Measurements from ENCODE around the gene PLEKHG5. TPM values are rescaled to one million over a fixed set of nuclear protein-coding genes. Genes with fewer than 3 reads are reported as not detected.

Gene PLEKHG5
- total RNA-seq, 4 donors from 2014 or later: 2.6 to 23.7 (median 8.2) TPM

DNA sequence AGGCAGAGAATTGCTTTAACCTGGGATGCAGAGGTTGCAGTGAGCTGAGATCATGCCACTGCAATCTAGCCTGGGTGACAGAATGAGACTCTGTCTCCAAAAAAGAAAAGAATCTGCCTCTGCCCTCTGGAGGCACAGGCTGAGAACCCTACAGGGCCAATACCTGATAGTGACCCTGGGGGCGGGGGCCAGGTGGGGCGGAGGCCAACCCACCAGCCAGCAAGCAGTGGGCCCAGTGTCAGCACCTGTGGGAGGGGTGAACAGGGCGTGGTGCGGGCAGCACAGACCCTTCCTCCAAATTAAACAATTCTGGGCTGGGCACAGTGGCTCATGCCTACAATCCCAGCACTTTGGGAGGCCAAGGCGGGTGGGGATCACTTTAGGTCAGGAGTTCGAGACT is 19.0 kb upstream of the PLEKHG5 start:
- Histone ChIP-seq H3K4me1 (no peaks in the 10 kb centered on the region), H3K4me3 (no peak overlapping the region), H3K27ac (no peak overlapping the region), H3K27me3 (no peaks in the 10 kb centered on the region), H3K9me3 (no peaks in the 10 kb centered on the region), H3K36me3 (no peaks in the 10 kb centered on the region)
- TF ChIP-seq, protein P1, sequence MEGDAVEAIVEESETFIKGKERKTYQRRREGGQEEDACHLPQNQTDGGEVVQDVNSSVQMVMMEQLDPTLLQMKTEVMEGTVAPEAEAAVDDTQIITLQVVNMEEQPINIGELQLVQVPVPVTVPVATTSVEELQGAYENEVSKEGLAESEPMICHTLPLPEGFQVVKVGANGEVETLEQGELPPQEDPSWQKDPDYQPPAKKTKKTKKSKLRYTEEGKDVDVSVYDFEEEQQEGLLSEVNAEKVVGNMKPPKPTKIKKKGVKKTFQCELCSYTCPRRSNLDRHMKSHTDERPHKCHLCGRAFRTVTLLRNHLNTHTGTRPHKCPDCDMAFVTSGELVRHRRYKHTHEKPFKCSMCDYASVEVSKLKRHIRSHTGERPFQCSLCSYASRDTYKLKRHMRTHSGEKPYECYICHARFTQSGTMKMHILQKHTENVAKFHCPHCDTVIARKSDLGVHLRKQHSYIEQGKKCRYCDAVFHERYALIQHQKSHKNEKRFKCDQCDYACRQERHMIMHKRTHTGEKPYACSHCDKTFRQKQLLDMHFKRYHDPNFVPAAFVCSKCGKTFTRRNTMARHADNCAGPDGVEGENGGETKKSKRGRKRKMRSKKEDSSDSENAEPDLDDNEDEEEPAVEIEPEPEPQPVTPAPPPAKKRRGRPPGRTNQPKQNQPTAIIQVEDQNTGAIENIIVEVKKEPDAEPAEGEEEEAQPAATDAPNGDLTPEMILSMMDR (IDR thresholded peaks at IDR 0.05): no peak
- TF ChIP-seq POLR2A (IDR thresholded peaks at IDR 0.05): no peak
- DNase-seq: no peak
- intact Hi-C loops (cut with DNase I; ENCODE audit: low total_unique reads): no loop called here

DNA sequence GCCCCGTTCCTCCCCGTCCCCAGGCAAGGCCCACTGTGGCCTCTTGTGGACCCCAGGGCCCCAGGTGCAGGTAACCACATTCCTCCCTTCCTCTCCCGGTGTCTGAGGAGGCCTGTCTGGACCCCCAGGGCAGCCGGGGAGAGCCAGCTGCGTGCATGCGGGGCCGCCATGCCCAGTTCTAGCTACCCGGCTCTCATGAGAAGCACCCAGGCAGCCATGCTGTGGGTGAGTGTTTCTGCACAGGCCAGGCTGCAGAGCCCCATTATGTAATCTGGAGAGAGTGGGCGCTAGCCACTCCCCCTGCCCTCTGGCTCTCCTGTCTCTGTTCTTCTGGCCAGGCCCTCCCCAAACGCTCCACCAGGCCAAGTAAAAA is 18.4 kb upstream of the PLEKHG5 start:
- H3K27me3 ChIP-seq: no peaks in the 10 kb centered on the region
- intact Hi-C loops (cut with DNase I; ENCODE audit: low total_unique reads): no loop called here
- no peak for DNase-seq
- no peaks in the 10 kb centered on the region for H3K9me3 ChIP-seq
- H3K36me3 ChIP-seq: no peaks in the 10 kb centered on the region
- no peak overlapping the region for H3K27ac ChIP-seq
- no peak for TF ChIP-seq POLR2A (IDR thresholded peaks at IDR 0.05)
- TF ChIP-seq, protein P1 (IDR thresholded peaks at IDR 0.05): no peak
- H3K4me1 ChIP-seq: no peaks in the 10 kb centered on the region
- no peak overlapping the region for H3K4me3 ChIP-seq

DNA sequence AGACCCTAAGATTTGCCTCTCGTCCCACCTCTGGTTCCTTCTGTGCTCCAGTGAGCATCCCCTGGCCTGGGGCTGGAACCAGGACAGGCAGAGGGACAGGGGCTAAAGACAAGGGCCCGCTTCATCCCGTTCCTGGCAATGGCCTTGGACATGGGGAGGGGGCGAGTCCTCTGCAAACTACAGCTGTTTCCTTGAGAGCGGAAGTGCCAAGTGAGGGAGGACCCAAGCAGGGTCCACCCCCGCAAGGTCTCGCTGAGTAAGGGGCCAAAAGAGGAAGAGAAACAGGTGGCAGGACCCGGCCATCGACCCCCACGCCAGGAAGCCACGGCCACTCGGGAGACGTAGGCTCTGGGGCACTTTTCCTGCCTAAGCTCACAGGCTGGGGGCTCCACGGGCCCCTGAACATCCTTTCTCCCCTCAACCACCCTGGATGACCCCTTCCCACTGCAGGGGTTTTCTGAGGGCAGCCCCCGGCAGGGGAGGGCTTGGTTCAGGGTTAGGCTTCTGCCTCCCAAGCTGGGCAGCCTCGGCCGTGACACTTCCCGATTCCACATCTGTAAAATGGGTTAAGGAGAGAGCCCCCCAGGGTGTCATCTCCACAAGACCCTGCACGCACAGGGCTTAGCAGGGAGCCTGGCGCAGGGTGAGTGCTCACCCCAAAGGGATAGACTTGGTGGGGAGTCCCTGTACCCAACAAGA is 17.9 kb upstream of the PLEKHG5 start:
- intact Hi-C loops (cut with DNase I; ENCODE audit: low total_unique reads): no loop called here
- H3K4me1 ChIP-seq: no peaks in the 10 kb centered on the region
- H3K27me3 ChIP-seq: no peaks in the 10 kb centered on the region
- H3K9me3 ChIP-seq: no peaks in the 10 kb centered on the region
- TF ChIP-seq, protein P1 (IDR thresholded peaks at IDR 0.05): no peak
- no peak for TF ChIP-seq POLR2A (IDR thresholded peaks at IDR 0.05)
- no peak overlapping the region for H3K27ac ChIP-seq
- H3K4me3 ChIP-seq: no peak overlapping the region
- DNase-seq: no peak
- no peaks in the 10 kb centered on the region for H3K36me3 ChIP-seq

DNA sequence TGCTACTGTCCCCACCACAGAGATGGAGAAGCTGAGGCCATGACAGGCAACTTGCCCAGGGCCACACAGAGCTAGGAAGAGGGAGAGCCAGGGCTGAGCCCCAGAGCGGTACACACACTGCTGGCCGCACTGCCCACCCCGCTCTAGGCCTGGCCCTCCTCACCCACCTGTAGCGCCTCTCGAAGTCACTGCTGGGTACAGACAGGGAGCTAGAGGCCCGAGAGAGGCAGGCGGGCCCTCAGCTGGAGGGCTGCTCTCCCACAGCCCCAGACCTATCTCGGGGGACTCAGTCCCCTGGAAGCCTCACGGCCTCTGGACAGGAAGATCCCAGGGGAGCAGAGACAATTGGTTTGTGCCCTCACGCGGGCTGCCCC is 17.3 kb upstream of the PLEKHG5 start:
- intact Hi-C loops (cut with DNase I; ENCODE audit: low total_unique reads): no loop called here
- H3K4me1 ChIP-seq: no peaks in the 10 kb centered on the region

DNA sequence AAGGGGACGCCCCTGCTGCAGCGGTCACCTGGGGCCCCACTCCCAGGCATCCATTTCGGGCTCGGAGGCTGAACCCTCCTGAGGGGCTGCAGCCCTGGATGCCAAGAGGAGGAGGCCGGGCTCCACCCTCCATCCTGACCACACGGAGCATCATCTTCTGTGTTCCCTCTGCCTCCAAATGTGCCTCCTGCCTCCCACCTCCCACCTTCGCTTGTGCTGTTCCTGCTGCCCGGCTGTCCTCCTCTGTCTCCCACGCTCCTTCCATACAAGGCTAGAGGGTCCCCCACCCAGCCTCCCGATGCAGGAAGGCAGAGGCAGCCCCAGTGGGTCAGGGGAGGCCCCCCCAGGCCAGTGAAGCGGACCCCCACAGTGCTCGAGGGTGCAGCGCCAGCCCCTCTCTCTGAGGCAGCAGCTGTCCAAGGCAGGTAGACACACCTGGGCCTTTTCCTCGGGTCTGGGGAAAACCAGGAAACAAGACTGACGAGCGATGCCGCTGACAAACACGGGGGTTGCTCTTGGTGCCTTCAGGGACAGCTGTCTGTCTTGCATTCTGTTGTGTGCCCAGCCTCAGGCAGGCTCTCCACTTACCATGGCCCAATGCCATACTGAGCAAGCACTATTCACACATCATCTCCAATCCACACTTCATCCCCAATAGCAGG is 16.8 kb upstream of the PLEKHG5 start:
- Histone ChIP-seq H3K36me3 (no peaks in the 10 kb centered on the region), H3K27me3 (no peaks in the 10 kb centered on the region), H3K27ac (no peak overlapping the region), H3K9me3 (no peaks in the 10 kb centered on the region), H3K4me1 (no peaks in the 10 kb centered on the region), H3K4me3 (no peak overlapping the region)
- no peak for TF ChIP-seq POLR2A (IDR thresholded peaks at IDR 0.05)
- TF ChIP-seq, protein P1 (IDR thresholded peaks at IDR 0.05): no peak
- intact Hi-C loops (cut with DNase I; ENCODE audit: low total_unique reads): no loop called here
- DNase-seq: no peak

More for the DNA sequence above, 17.3 kb upstream of the PLEKHG5 start:
- DNase-seq: no peak
- Histone ChIP-seq H3K9me3 (no peaks in the 10 kb centered on the region), H3K4me3 (no peak overlapping the region), H3K36me3 (no peaks in the 10 kb centered on the region), H3K27me3 (no peaks in the 10 kb centered on the region), H3K27ac (no peak overlapping the region)
- TF ChIP-seq, protein P1 (IDR thresholded peaks at IDR 0.05): no peak
- no peak for TF ChIP-seq POLR2A (IDR thresholded peaks at IDR 0.05)

Measured in uterus (tissue), 4 donors.